ENCODE measurements around the gene PHAF1. TPM values are rescaled to one million over a fixed set of nuclear protein-coding genes. Genes with fewer than 3 reads are reported as not detected.
"Not testable (repeated sequence)": the region's sequence is repeated elsewhere in the genome, so short reads cannot be mapped to it uniquely, and the experiment has no call there.

PHAF1 gene
- total RNA-seq, 4 donors from 2014 or later = 39.7 to 51.1 (median 46.8) TPM

DNA sequence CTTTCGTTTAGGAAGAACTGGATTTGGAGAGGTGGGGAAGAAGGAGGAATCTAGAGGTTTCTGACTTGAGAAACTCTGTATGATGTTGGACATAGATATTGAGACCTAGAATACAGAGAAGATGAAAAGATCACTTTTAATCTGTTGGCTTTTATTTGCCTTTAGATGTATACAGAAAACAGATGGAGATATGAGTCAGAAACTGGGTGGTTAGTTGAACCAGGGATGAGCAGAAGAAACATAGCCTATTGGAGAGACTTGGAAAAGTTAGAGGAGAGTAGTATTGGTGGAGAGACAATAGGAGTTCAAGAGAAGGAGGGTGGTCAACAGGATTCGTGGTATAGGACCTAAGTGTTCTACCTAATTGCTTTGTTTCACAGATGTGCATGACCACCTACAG, 5.1 kb downstream of the PHAF1 start:
- intact Hi-C loops (cut with DNase I; ENCODE audit: low total_unique reads) = no loop called here
- peak in 1 of 2 donors; percentile 20 for DNase-seq (ENCODE audit: low spot score in 2 of 2)
- no peak for TF ChIP-seq POLR2A (IDR thresholded peaks at IDR 0.05)
- no peak overlapping the region for H3K4me3 ChIP-seq (ENCODE audit: low read depth, poor library complexity, severe bottlenecking)
- 83 to 92% methylated on average over 2 of the region's 2 CpGs for WGBS, 2 donors

GRCh38 chr16:67115639-67116038, 5.9 kb downstream of the PHAF1 start:
- WGBS, 2 donors = 74 to 87% methylated on average over 7 of the region's 7 CpGs
- intact Hi-C loops (cut with DNase I; ENCODE audit: low total_unique reads) = no loop called here
- no peak overlapping the region for H3K4me3 ChIP-seq (ENCODE audit: low read depth, poor library complexity, severe bottlenecking)
- DNase-seq (ENCODE audit: low spot score in 2 of 2) = peak in 1 of 2 donors; percentile 73
- no peak for TF ChIP-seq POLR2A (IDR thresholded peaks at IDR 0.05)
- TF ChIP-seq, protein P1, sequence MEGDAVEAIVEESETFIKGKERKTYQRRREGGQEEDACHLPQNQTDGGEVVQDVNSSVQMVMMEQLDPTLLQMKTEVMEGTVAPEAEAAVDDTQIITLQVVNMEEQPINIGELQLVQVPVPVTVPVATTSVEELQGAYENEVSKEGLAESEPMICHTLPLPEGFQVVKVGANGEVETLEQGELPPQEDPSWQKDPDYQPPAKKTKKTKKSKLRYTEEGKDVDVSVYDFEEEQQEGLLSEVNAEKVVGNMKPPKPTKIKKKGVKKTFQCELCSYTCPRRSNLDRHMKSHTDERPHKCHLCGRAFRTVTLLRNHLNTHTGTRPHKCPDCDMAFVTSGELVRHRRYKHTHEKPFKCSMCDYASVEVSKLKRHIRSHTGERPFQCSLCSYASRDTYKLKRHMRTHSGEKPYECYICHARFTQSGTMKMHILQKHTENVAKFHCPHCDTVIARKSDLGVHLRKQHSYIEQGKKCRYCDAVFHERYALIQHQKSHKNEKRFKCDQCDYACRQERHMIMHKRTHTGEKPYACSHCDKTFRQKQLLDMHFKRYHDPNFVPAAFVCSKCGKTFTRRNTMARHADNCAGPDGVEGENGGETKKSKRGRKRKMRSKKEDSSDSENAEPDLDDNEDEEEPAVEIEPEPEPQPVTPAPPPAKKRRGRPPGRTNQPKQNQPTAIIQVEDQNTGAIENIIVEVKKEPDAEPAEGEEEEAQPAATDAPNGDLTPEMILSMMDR (IDR thresholded peaks at IDR 0.05) = no peak

- no peak for TF ChIP-seq POLR2A (IDR thresholded peaks at IDR 0.05)
- TF ChIP-seq, protein P1 (IDR thresholded peaks at IDR 0.05) = no peak
- H3K4me3 ChIP-seq (ENCODE audit: low read depth, poor library complexity, severe bottlenecking) = no peak overlapping the region
- intact Hi-C loops (cut with DNase I; ENCODE audit: low total_unique reads) = no loop called here
- DNase-seq (ENCODE audit: low spot score in 2 of 2) = peak in 1 of 2 donors; percentile 29
- WGBS, 2 donors = 55 to 75% methylated on average over 13 of the region's 13 CpGs
These were observed 6.9 kb downstream of the PHAF1 start for GRCh38 chr16:67116388-67117311.

DNA sequence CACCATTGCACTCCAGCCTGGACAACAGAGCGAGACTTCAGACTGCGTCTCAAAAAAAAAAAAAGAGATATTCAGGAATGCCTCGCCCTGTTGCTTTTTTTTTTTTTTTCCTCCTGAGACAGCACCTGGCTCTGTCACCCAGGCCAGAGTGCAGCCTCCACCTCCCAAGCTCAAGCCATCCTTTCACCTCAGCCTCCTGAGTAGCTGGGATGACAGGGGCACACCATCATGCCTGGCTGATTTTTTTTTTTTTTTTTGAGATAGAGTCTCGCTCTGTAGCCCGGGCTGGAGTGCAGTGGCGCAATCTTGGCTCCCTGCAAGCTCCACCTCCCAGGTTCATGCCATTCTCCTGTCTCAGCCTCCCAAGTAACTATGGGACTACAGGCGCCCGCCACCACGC, 8.0 kb downstream of the PHAF1 start:
- WGBS, 2 donors = 93 to 97% methylated on average over 9 of the region's 9 CpGs
- no peak for DNase-seq (ENCODE audit: low spot score in 2 of 2)
- TF ChIP-seq POLR2A (IDR thresholded peaks at IDR 0.05) = no peak
- TF ChIP-seq, protein P1 (IDR thresholded peaks at IDR 0.05) = no peak
- H3K4me3 ChIP-seq (ENCODE audit: low read depth, poor library complexity, severe bottlenecking) = no peak overlapping the region
- intact Hi-C loops (cut with DNase I; ENCODE audit: low total_unique reads) = no loop called here

DNA sequence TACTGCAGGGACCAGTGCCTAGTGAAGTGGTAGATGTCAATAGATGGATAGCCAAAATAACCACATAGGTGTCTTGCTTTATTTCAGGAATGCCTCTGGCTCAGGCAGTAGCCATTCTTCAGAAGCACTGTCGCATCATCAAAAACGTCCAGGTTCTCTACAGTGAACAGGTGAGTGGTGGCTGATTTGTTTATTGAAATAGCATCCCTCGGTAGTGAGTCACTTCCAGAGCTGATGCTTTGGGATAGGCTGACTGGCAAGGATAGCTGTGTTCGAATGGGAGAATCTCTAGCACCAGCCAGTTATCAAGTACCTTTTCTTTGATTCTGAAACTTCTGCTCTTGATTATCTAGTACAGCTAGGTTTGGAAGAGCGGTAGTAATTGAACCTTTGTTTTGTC, 10.3 kb downstream of the PHAF1 start:
- intact Hi-C loops (cut with DNase I; ENCODE audit: low total_unique reads) = no loop called here
- 71 to 73% methylated on average over 5 of the region's 5 CpGs for WGBS, 2 donors
- no peak overlapping the region for H3K4me3 ChIP-seq (ENCODE audit: low read depth, poor library complexity, severe bottlenecking)
- TF ChIP-seq POLR2A (IDR thresholded peaks at IDR 0.05) = no peak
- TF ChIP-seq, protein P1 (IDR thresholded peaks at IDR 0.05) = no peak
- no peak for DNase-seq (ENCODE audit: low spot score in 2 of 2)

- WGBS, 2 donors = 90 to 94% methylated on average over 5 of the region's 5 CpGs
- peak in 1 of 2 donors; percentile 32 for DNase-seq (ENCODE audit: low spot score in 2 of 2)
- intact Hi-C loops (cut with DNase I; ENCODE audit: low total_unique reads); H3K4me3 ChIP-seq (ENCODE audit: low read depth, poor library complexity, severe bottlenecking): not testable (repeated sequence)
These were observed 13.1 kb downstream of the PHAF1 start for GRCh38 chr16:67122799-67123198.

DNA sequence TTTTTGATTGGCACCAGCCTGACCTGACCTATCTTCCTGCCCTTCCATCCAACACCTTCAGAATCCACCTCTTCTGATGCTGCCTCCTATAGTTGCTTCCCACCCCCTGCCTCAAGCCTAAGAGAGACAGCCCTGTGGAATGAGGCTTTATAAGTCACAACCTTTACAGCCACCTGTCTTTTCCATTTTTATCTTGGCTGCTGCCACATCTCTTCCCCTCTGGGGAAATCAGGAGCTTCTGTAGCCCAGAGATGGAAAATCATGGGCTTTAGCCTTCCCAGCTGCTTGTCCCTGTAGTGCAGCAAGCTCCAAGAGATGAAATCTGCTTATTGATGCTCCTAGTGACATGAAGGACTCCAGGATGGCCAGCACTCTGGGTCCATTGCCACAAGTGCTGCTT, 18.7 kb downstream of the PHAF1 start:
- no peak overlapping the region for H3K4me3 ChIP-seq (ENCODE audit: low read depth, poor library complexity, severe bottlenecking)
- no peak for DNase-seq (ENCODE audit: low spot score in 2 of 2)
- TF ChIP-seq, protein P1 (IDR thresholded peaks at IDR 0.05) = no peak
- no peak for TF ChIP-seq POLR2A (IDR thresholded peaks at IDR 0.05)
- intact Hi-C loops (cut with DNase I; ENCODE audit: low total_unique reads) = no loop called here
